Fibroblast of lung (primary cell): ENCODE results near the gene ATG7.

Experiments used
- EZH2 ChIP-seq: IDR thresholded peaks from 2 replicates; pipeline ENCODE4 v1.5.1; 2012; ENCODE audit warnings: low read length, control low read depth, mild to moderate bottlenecking; ENCODE audit errors: missing control alignments
- TF ChIP-seq, protein P1 (sequence below), 2 donors: IDR thresholded peaks in 1 of 2; conservative IDR thresholded peaks in 1 of 2; 1 replicate in 1 of 2; 2 replicates in 1 of 2; pipeline ENCODE4 v1.5.1; 2011 to 2012; ENCODE audit warnings: low read length in 2 of 2, control low read depth in 1 of 2, inconsistent platforms in 1 of 2, low read depth in 1 of 2, mild to moderate bottlenecking in 1 of 2

GRCh38 chr3:11367143-11367693, 95.0 kb downstream of the ATG7 start:
- TF ChIP-seq, protein P1, sequence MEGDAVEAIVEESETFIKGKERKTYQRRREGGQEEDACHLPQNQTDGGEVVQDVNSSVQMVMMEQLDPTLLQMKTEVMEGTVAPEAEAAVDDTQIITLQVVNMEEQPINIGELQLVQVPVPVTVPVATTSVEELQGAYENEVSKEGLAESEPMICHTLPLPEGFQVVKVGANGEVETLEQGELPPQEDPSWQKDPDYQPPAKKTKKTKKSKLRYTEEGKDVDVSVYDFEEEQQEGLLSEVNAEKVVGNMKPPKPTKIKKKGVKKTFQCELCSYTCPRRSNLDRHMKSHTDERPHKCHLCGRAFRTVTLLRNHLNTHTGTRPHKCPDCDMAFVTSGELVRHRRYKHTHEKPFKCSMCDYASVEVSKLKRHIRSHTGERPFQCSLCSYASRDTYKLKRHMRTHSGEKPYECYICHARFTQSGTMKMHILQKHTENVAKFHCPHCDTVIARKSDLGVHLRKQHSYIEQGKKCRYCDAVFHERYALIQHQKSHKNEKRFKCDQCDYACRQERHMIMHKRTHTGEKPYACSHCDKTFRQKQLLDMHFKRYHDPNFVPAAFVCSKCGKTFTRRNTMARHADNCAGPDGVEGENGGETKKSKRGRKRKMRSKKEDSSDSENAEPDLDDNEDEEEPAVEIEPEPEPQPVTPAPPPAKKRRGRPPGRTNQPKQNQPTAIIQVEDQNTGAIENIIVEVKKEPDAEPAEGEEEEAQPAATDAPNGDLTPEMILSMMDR (conservative IDR thresholded peaks at IDR 0.05 in 1 of 2, IDR thresholded peaks at IDR 0.05 in 1 of 2; ENCODE audit: low read depth in 1 of 2, low read length in 2 of 2), result no peak
- no peak for TF ChIP-seq EZH2
